ENCODE results near the gene FRMPD2. TPM values are rescaled to one million over a fixed set of nuclear protein-coding genes. Genes with fewer than 3 reads are reported as not detected.

FRMPD2 gene
- total RNA-seq, 1 experiment from 2014 or later: 0.44 TPM

DNA sequence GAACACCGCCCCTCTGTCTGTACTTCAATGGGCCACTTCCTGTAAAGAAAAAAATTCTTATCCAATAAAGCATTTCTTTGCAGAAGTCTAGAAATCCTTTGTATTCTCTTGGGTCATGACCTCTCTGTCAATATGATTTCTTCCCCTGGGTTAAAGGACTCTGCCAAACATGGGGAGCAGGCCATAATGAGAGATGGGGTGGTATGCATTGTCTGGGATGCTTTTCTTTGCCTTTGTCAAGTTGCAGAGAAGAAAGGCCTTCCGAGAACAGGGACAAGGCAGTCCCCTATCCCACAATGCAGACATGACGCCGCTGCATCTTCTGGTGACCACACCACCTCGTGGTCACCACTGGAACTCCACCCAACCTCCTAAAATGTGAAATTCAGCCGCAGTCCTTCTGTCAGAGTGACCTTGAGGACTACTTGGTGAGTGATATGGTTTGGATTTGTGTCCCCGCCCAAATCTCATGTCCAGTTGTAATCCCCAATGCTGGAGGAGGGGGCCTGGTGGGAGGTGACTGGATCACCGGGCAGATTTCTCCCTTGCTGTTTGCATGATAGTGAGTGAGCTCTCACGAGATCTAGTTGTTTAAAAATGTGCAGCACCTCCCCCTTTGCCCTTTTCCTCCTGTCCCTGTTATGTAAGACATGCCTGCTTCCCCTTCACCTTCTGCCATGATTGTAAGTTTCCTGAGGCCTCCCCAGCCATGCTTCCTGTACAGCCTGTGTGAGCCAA is 15.2 kb upstream of the FRMPD2 start:
- no peaks in the 10 kb centered on the region; a peak in 1 of 7 replicates for H3K36me3 Mint-ChIP-seq (ENCODE audit: insufficient read depth in 1 of 3, low read depth in 3 of 3)
- no peak overlapping the region for H3K23ac ChIP-seq (ENCODE audit: insufficient read length, low read depth, low read length)
- no peaks in the 10 kb centered on the region for H3K9me3 ChIP-seq (ENCODE audit: control insufficient read depth, low read depth, low read length)
- H3T11ph ChIP-seq (ENCODE audit: low read length): no peak overlapping the region
- no peak overlapping the region for H3K9ac ChIP-seq (ENCODE audit: extremely low read depth, insufficient read length, low read length)
- H3K27me3 Mint-ChIP-seq (ENCODE audit: low read depth): peaks cover 13% of the 10 kb centered on the region
- H3K79me1 ChIP-seq (ENCODE audit: insufficient read depth, low read depth, low read length, poor library complexity, severe bottlenecking): no peaks in the 10 kb centered on the region
- no peak overlapping the region for H3K56ac ChIP-seq (ENCODE audit: insufficient read length, low read depth, low read length)
- H3K27ac Mint-ChIP-seq: peak overlapping the region; percentile 35 to 68 (median 48); a peak in 4 of 7 replicates
- H2BK12ac ChIP-seq (ENCODE audit: insufficient read length, low read depth, low read length): no peak overlapping the region
- H3K4me1 Mint-ChIP-seq: peaks cover 5 to 7% of the 10 kb centered on the region in 2 experiments
- no peak overlapping the region for H2AFZ ChIP-seq (ENCODE audit: low read length)
- peak; percentile 82 for DNase-seq
- H3K4me2 ChIP-seq (ENCODE audit: insufficient read depth, insufficient read length, low read length): no peak overlapping the region
- WGBS (ENCODE audit: extremely low coverage, insufficient read length, low lambda C conversion rate): no CpG with 5 or more reads among the region's 9 CpGs
- H3K27me3 ChIP-seq (ENCODE audit: insufficient read depth, low read length): no peaks in the 10 kb centered on the region
- H2BK15ac ChIP-seq (ENCODE audit: low read depth, low read length): no peak overlapping the region
- no peak overlapping the region for H3K27ac ChIP-seq (ENCODE audit: insufficient read length, low read depth, low read length)
- H3K4ac ChIP-seq (ENCODE audit: low read depth, low read length): no peak overlapping the region
- TF ChIP-seq, protein P1, sequence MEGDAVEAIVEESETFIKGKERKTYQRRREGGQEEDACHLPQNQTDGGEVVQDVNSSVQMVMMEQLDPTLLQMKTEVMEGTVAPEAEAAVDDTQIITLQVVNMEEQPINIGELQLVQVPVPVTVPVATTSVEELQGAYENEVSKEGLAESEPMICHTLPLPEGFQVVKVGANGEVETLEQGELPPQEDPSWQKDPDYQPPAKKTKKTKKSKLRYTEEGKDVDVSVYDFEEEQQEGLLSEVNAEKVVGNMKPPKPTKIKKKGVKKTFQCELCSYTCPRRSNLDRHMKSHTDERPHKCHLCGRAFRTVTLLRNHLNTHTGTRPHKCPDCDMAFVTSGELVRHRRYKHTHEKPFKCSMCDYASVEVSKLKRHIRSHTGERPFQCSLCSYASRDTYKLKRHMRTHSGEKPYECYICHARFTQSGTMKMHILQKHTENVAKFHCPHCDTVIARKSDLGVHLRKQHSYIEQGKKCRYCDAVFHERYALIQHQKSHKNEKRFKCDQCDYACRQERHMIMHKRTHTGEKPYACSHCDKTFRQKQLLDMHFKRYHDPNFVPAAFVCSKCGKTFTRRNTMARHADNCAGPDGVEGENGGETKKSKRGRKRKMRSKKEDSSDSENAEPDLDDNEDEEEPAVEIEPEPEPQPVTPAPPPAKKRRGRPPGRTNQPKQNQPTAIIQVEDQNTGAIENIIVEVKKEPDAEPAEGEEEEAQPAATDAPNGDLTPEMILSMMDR (conservative IDR thresholded peaks at IDR 0.05): peak; percentile 87
- no peak overlapping the region for H3K4me3 Mint-ChIP-seq
- no peak overlapping the region for H3K18ac ChIP-seq (ENCODE audit: insufficient read length, low read depth, low read length)
- no peak overlapping the region for H3K14ac ChIP-seq (ENCODE audit: insufficient read depth, low read length)
- H3K4me1 ChIP-seq (ENCODE audit: insufficient read depth, low read length): no peaks in the 10 kb centered on the region
- H3K23me2 ChIP-seq (ENCODE audit: insufficient read length, low read depth, low read length, poor library complexity, severe bottlenecking): no peaks in the 10 kb centered on the region
- peaks cover 0 to 5% of the 10 kb centered on the region in 2 experiments; a peak in 3 of 5 replicates for H3K9me3 Mint-ChIP-seq
- no peak overlapping the region for H4K8ac ChIP-seq (replicated peaks; ENCODE audit: insufficient read length, low read depth, low read length)
- no peak overlapping the region for H2BK5ac ChIP-seq (ENCODE audit: insufficient read length, low read length)
- no peak overlapping the region for H4K5ac ChIP-seq (ENCODE audit: insufficient read length, low read depth, low read length)
- no peaks in the 10 kb centered on the region for H3K79me2 ChIP-seq (ENCODE audit: insufficient read depth, low read length)
- H4K20me1 ChIP-seq (ENCODE audit: control insufficient read depth, insufficient read depth, insufficient read length): no peaks in the 10 kb centered on the region
- no peak overlapping the region for H2BK20ac ChIP-seq (ENCODE audit: low read depth, low read length, poor library complexity, severe bottlenecking)
- no peak overlapping the region for H2BK120ac ChIP-seq (ENCODE audit: low read depth, low read length, poor library complexity, severe bottlenecking)
- H4K91ac ChIP-seq (ENCODE audit: insufficient read length, low read depth, low read length): no peak overlapping the region
- H2AK5ac ChIP-seq (ENCODE audit: insufficient read length, low read length): no peak overlapping the region

Measured in H9 (cell line).